Effector CD8-positive, alpha-beta T cell (primary cell): Measurements from ENCODE around the gene MYO15B.

Experiments used
- DNase-seq: peaks from one replicate; lab custom pipeline; 2025; lab: John Stamatoyannopoulos, UW

MYO15B gene

DNA sequence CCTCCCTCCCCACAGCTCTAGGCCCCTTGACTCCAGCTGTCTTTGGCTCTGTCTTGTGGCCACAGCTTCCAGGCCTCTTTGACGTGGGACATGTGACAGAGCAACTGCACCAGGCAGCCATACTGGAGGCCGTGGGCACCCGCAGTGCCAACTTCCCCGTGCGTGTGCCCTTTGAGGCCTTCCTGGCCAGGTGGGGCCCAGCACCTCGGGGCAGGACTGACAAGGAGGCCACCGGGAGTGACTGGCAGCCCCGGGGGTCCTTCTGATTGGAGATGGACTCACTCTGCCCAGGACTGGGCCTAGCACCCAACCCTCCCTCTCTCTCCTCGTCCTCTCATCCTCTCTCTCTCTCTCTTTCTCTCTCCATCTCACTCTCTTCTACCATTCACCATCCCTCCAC lies 15.5 kb downstream of the MYO15B start:
- no peak for DNase-seq

DNA sequence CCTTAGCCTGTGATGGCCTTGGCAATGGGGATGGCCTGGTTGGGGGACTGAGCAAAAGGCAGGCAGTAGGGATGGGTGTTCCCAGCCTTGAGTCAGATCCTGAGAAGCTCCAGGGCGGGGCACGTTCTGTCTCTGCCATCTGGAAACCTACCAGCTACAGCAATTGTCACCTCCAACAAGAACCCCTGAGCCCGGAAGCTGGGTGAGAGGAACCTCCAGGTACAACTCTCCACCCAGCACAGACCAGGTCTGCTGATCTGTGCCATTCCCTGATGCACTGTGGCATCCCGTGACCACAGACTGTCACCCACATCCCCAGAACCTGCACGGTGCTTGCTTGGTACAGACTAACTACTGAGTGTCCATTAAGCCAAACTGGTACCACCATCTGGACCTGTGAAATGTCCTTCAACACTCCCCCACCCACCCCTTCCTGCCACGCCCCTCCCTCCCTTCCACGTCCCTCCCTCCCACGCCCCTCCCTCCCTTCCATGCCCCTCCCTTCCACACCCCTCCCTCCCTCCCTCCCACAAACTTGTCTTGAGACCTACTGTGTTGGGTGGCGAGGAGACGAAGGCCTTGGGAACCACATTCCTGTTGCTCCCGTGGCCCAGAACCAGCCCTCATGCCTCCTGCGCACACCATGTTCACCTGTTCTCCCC lies 16.6 kb downstream of the MYO15B start:
- DNase-seq: no peak

GRCh38 chr17:75605790-75606189 lies 18.2 kb downstream of the MYO15B start:
- DNase-seq: no peak

DNA sequence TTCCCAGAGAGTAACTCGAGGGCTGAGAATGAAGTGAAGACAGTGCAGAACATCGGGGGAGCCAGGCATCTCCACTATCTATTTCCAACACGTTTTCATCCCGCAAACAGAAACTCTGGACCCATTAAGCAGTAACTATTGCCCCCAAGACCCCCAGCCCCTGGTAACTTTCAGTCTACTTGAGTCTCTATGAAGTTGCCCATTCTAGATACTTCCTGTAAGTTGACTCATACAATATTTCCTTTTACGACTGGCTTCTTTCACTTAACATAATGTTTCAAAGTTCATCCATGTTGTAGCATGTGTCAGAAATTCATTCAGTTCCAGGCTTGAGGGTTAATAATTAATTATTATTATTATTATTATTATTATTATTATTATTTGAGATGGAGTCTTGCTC lies 19.5 kb downstream of the MYO15B start:
- no peak for DNase-seq

DNA sequence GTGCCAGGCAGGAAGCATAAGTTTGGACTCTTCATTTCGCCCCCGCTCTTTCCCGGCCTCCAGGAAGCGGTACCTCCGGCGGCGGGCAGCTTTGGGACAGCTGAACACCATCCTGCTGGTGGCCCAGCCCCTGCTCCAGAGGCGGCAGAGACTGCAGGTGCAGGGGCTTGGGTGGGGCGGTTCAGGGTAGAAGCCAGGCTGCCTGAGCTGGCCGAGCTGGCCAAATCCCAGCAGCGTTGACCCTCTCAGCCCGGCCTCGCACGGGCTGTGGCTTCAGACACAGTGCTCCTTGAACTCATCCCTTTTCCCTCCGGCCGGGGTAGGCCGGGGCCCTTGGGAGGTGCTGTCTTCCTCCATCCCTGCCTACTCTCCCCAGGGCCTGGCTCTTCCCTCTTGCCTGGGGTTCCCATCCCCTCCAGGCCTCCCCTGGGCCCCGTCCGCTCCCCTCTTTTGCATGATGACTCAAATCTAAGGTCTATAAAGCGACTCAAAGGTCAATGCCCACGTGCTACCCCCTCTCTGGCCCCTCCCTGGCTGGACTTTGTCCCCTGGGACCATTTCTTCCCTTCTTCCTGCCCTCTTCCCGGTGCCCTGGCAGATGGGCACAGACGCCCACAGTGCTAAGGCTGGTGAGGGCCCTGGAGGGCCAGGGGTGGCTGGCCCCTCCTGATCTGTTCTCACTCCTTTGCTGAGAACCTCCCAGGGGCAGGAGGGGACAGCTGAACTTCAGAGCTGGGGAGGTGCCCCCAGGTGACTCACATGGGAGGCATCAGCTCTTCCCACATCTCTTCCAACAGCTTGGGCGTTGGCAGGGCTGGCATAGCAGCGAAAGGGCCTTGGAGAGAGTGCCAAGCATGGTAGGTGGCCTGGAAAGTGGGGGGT lies 22.7 kb downstream of the MYO15B start:
- no peak for DNase-seq

DNA sequence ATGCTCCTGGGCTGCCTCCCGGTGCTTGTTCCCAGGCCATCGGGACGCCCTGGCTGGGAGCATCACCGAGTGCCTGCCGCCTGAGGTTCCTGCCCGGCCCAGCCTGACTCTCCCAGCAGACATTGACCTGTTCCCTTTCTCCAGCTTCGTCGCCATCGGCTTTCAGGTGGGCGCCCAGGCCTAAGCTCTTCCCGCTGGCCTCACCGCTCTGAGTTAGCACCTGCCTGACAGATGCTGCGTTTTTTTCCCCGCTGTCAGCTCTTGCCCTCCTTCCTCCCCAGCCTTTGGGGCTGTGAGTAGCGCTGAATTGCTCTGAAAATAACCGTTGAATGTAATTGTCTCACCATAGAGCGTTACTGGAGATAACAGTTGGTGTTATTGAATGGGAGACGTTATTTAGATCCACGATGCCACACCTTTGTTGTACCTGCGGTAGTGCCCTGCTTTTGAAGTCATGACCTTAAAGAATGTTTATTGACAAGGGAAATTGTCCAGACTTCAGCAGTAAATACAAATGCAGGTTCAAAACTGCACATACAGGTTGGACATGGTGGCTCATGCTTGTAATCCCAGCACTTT lies 24.3 kb downstream of the MYO15B start:
- no peak for DNase-seq

DNA sequence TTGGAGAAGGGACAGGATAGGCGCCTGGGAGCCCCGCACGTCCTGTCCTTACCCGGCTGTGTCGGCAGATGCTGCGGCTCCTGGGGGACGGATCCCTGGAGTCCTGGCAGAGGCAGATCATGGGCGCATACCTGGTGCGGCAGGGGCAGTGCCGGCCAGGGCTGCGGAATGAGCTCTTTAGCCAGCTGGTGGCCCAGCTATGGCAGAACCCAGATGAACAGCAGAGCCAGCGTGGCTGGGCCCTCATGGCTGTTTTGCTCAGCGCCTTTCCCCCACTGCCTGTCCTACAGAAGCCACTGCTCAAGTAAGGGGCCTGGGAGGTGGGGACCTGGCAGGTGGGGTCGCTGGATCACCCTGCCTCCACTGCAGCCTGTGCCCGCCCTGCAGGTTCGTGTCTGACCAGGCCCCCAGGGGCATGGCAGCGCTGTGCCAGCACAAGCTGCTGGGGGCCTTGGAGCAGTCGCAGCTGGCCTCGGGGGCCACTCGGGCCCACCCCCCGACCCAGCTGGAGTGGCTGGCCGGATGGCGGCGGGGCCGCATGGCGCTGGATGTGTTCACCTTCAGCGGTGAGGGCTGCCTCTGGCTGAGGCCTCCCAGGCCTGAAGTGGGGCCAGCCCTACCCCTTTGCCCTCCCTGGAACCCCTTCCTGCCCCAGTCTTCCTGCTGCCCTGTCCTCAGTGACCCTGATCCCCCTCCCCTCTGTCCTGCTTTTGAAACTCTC lies 25.5 kb downstream of the MYO15B start:
- DNase-seq: no peak

GRCh38 chr17:75614006-75614405 lies 26.4 kb downstream of the MYO15B start:
- no peak for DNase-seq

DNA sequence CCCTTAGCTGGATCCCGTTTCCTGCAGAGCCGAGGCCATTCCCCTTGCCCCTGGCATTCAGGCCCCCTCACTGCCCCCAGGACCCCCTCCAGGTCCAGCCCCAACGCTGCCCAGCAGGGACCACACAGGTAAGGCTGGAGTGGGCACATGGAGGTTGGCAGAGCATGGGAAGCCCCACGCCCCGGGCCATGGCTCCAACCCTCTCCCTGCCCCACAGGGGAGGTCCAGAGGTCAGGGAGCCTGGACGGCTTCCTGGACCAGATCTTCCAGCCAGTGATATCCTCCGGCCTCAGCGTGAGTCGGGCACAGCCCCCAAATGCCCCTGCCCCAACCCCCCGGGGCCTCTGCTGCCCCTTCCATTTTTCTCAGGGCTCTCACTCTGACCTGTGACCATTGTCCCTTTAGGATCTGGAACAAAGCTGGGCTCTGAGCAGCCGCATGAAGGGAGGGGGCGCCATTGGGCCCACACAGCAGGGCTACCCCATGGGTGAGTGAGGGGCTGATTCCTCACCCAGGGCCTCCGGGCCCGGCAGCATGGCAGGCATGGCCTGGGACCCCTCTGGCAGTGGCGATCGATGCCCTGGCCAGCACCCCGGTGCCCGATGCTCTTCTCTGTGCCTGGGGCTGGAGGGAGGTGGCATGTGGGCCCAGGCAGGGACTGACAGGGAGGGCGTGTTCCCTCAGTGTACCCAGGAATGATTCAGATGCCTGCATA lies 27.1 kb downstream of the MYO15B start:
- DNase-seq: no peak

DNA sequence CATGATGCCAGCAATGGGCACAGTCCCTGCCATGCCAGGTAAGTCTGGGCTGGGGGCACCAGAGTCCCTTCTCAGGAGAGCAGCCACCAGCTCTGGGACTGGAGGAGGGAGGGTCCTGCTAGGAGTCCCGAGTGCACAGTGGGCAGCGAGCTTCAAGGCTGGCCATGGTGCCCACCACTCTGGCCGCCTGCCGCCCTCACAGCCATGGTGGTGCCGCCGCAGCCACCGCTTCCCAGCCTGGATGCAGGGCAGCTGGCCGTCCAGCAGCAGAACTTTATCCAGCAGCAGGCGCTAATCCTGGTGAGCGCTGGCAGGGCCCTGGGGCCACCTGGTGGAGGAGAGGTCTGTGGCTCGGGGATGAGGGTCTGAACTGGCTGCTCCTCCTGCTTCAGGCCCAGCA lies 27.7 kb downstream of the MYO15B start:
- DNase-seq: no peak

GRCh38 chr17:75616521-75617122 lies 29.0 kb downstream of the MYO15B start:
- DNase-seq: no peak

DNA sequence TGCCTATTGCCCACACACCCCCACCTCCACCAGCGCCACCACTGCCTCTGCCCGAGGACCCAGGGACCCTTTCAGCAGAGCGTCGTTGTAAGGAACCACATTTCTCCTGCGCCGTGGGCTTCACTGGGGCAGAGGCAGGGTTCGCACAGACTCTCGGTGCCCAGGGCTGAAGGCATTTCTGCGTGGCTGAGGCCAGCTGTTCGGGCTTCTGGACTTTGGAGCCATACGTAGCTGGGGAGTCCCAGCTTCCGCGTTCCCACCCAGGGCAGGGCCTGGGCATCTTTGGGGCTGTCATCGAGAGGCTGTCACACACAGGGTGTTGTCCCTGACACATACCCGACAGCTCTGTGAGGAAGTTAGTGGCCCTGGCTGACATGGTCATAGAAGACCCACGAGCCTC lies 29.6 kb downstream of the MYO15B start:
- DNase-seq: no peak

DNA sequence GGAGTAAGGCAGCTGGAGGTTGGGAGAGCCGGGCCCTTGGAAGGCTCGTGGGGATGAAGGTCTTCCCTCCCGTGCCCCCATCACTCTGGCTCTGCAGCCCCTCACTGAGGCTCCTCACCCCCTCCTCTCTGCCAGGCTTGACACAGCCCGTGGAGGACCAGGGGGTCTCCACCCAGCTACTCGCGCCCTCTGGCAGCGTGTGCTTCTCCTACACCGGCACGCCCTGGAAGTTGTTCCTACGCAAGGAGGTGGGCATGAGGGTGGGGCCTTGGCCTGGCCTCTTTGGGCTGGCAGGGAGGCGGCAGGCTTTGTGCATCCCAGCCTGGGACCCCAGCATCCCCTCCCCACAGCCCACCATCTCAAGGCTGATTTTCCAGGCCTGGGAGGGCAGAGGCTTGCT lies 30.1 kb downstream of the MYO15B start:
- no peak for DNase-seq

GRCh38 chr17:75619506-75620431 lies 32.2 kb downstream of the MYO15B start:
- DNase-seq: no peak

DNA sequence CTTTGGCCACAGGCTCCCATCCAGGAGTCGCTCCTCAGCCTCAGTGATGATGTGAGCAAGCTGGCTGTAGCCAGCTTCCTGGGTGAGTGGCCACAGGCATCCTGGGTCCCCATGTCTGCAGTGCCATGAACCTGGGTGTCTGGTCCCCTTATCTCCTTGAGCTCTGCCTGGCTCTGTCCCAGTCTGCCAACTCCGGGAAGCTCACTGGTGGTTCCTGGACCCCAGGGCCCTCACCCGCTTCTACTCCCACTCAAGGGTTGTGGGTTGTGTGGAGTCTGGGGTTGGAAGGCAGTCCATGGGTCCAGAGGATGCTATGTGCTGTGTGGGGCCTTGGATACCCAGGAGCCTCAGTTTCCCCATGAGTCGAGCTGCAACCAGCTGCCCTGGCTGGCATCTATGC lies 33.9 kb downstream of the MYO15B start:
- no peak for DNase-seq

DNA sequence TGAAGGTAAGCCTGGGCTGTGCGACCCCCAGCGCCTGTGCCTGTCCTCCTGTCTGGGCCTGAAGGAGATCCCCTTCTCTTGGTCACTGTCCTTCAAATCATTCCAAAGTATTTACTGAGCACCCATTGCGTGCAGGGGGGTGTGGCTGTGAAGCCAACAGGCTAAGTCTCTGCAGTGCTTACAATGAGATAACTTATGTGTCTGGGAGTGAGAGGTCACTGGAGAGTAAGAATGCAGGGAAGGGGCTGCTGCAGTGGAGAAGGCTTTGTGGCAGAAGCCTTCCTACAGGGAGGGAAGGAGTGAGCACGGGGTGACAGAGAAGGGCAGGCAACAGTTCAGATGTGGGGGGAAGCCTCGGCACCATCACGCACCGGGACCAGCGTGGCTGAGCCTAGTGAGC lies 34.5 kb downstream of the MYO15B start:
- no peak for DNase-seq

- no peak for DNase-seq
Observed at GRCh38 chr17:75622771-75623273, 35.2 kb downstream of the MYO15B start.

DNA sequence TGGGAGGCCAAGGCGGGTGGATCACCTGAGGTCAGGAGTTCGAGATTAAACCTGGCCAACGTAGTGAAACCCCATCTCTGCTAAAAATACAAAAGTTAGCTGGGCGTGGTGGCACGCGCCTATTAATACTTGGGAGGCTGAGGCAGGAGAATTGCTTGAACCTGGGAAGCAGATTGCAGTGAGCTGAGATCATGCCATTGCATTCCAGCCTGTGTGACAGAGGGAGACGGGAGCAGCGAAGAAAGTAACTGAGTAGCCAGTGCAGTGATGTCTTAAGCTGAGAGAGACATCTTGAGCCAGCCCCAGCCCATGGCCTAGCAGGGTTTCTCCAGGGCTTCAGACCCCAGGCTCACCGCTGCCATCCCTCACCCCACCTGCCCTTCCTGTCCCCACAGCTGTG lies 35.8 kb downstream of the MYO15B start:
- DNase-seq: no peak

GRCh38 chr17:75624021-75624420 lies 36.4 kb downstream of the MYO15B start:
- no peak for DNase-seq

DNA sequence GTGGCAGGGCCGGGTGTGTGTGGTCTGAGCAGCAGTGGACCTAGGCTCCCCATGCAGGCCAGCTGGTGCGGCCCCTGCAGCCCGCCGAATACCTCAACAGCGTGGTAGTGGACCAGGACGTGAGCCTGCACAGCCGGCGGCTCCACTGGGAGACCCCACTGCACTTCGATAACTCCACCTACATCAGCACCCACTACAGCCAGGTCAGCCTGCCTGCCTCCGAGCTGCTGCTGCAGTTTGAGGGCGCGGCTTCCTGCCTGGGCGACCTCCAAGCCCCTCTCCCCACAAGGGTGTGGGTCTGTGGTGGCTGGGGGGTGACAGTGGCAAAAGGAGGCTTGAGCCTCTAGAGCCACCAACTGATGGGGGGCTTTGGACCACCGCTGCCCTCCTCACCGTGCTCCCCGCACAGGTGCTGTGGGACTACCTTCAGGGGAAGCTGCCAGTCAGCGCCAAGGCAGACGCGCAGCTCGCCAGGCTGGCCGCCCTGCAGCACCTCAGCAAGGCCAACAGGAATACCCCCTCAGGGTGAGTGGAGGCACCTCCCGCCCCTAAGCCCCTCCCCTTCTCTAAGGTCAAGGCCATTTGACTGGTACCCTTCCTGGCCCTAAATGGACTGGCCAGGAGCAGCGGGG lies 37.2 kb downstream of the MYO15B start:
- no peak for DNase-seq
